Aorta (tissue), 5 donors: Measurements from ENCODE around the gene TECTA. TPM values are rescaled to one million over a fixed set of nuclear protein-coding genes. Genes with fewer than 3 reads are reported as not detected.
"Not testable (repeated sequence)": the region's sequence is repeated elsewhere in the genome, so short reads cannot be mapped to it uniquely, and the experiment has no call there.

ENCODE experiments used
- ATAC-seq: fragments of 200-7000 bp; cut with Tn5 transposase; one replicate; pipeline ENCODE4 v1.9.1; 2022; ENCODE audit warnings: moderate library complexity; ENCODE audit not compliant: low FRiP score
- DNase-seq, 2 donors: peaks; one replicate each; pipeline ENCODE4 v3.0.0-alpha.2; 2020
- H3K27ac ChIP-seq, 2 donors: one replicate each; pipeline ENCODE4 v1.5.1; 2013; ENCODE audit warnings: low read length in 2 of 2, mild to moderate bottlenecking in 2 of 2, moderate library complexity in 2 of 2, control low read depth in 1 of 2, inconsistent platforms in 1 of 2, low read depth in 1 of 2
- H3K27me3 ChIP-seq, 2 donors: one replicate each; pipeline ENCODE4 v1.6.1; 2013; ENCODE audit warnings: control low read depth in 1 of 2, low read length in 1 of 2, mild to moderate bottlenecking in 1 of 2, moderate library complexity in 1 of 2; ENCODE audit not compliant: insufficient read depth in 2 of 2, control insufficient read depth in 1 of 2
- H3K36me3 ChIP-seq, 2 donors: one replicate each; pipeline ENCODE4 v1.6.1; 2013; ENCODE audit warnings: control low read depth in 1 of 2, low read length in 1 of 2, mild to moderate bottlenecking in 1 of 2; ENCODE audit not compliant: insufficient read depth in 2 of 2, control insufficient read depth in 1 of 2
- H3K4me1 ChIP-seq, 2 donors: one replicate each; pipeline ENCODE4 v1.6.1; 2013; ENCODE audit warnings: low read length in 2 of 2, control low read depth in 1 of 2, mild to moderate bottlenecking in 1 of 2, moderate library complexity in 1 of 2; ENCODE audit not compliant: insufficient read depth in 2 of 2, control insufficient read depth in 1 of 2
- H3K4me3 ChIP-seq, 2 donors: one replicate each; pipeline ENCODE4 v1.5.1; 2013; ENCODE audit warnings: low read length in 2 of 2, control low read depth in 1 of 2, mild to moderate bottlenecking in 1 of 2
- H3K9me3 ChIP-seq: one replicate; pipeline ENCODE4 v1.6.1; 2013; ENCODE audit warnings: mild to moderate bottlenecking, low read length; ENCODE audit not compliant: control insufficient read depth
- WGBS, 2 donors: extraction: QIAGEN DNeasy Blood & Tissue Kit; methylation state at CpG; one replicate each; pipeline ENCODE4 v1.1.7; 2013; 5-methylcytosine and 5-hydroxymethylcytosine counted together
- intact Hi-C, 2 donors: fragments of 100-400 bp; cut with DNase I; formaldehyde crosslinking; loops; one replicate each; pipeline versions ENCODE4 v1.14.2 to v1.15.0; 2022
- polyA plus RNA-seq, 2 donors: library from polyadenylated mRNA; stranded (reverse); fragments of 200-250 nt; gene quantifications; one replicate each; pipeline ENCODE4 v1.2.3, GENCODE V29; 2013
- total RNA-seq, 2 donors: library from RNA; stranded (reverse); fragmentation: NEBNext Ultra II Directional; extraction: Animal tissue kit (Norgen Biotek cat#: 25700); gene quantifications; one replicate each; pipeline ENCODE4 v1.2.1, GENCODE V29; 2021
- donor health status: healthy with polysubstance abuse.
- donor health status: Bipolar disorder and iron deficiency.
- donor health status: DM: no; HTN: no; CAD: no.
- donor health status: DM: no; HTN: no; CAD: no.
- donor health status: DM: yes; HTN: yes; CAD: no.

TECTA gene
- total and polyA plus RNA-seq, 4 donors, result 0.63 to 0.95 (median 0.75) TPM; not detected in 1

DNA sequence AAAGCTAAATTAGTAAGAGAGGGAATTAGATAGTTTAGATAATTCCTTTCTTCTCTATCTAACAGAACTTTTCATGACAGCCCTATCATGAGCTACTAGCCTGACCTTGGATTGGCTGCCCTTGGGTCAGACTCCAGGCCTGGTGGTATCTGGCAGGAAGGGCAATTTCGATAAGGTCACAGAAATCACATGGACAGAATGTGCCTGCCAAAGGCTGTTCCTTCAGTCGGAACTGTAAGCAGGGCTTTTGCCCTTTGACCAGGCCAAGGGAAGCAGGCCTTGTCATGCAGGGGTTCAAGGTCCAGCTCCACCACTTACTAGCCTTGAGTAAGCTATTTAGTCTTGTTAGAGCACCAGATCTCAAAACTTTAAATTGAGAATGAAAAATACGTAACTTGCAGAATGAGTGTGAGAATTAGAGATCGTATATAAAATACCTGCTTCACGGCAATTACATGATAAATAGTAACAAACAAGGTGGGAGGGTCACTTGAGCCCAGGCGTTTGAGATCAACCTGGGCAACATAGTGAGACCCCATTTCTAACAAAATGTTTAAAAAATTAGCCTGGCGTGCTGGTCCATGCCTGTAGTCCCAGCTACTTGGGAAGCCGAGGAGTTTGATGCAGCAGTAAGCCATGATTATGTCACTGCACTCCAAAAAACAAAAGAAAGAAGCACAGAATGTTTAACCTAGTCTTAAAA, 130.7 kb downstream of the TECTA start:
- Histone ChIP-seq H3K4me1 (peaks cover 0 to 3% of the 10 kb centered on the region in 2 donors), H3K9me3 (peaks cover 2% of the 10 kb centered on the region), H3K27ac (no peak overlapping the region), H3K4me3 (no peak overlapping the region), H3K36me3 (no peaks in the 10 kb centered on the region), H3K27me3 (no peaks in the 10 kb centered on the region)
- intact Hi-C loops, result no loop called here
- no peak for ATAC-seq
- DNase-seq, result no peak
- WGBS, 2 donors, result 89 to 90% methylated on average over 8 of the region's 8 CpGs

DNA sequence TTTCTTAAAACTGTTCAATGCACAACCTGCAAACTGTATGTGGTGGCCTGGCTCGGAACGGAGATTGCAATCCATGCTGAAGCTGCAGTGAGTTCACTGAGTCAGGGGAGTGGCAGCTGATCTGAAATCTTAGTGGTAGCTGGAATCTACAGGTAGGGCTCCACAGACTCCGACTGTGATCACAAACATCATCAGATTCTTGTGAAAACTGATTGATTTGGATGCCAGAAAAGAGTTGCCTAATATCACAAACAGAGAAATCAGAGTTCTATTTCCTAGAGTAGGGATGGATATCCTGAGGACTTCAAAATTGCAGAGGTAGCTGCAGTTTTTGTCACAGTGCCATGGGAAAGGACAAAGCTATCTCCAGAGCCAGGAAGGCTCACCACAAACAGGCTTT, 134.0 kb downstream of the TECTA start:
- Histone ChIP-seq H3K27ac (no peak overlapping the region), H3K4me1 (peaks cover 0 to 3% of the 10 kb centered on the region in 2 donors), H3K9me3 (no peaks in the 10 kb centered on the region), H3K4me3 (no peak overlapping the region), H3K36me3 (no peaks in the 10 kb centered on the region), H3K27me3 (no peaks in the 10 kb centered on the region)
- 96 to 97% methylated on average over 3 of the region's 3 CpGs for WGBS, 2 donors
- ATAC-seq (no peak), DNase-seq (no peak)
- intact Hi-C loops, result no loop called here

DNA sequence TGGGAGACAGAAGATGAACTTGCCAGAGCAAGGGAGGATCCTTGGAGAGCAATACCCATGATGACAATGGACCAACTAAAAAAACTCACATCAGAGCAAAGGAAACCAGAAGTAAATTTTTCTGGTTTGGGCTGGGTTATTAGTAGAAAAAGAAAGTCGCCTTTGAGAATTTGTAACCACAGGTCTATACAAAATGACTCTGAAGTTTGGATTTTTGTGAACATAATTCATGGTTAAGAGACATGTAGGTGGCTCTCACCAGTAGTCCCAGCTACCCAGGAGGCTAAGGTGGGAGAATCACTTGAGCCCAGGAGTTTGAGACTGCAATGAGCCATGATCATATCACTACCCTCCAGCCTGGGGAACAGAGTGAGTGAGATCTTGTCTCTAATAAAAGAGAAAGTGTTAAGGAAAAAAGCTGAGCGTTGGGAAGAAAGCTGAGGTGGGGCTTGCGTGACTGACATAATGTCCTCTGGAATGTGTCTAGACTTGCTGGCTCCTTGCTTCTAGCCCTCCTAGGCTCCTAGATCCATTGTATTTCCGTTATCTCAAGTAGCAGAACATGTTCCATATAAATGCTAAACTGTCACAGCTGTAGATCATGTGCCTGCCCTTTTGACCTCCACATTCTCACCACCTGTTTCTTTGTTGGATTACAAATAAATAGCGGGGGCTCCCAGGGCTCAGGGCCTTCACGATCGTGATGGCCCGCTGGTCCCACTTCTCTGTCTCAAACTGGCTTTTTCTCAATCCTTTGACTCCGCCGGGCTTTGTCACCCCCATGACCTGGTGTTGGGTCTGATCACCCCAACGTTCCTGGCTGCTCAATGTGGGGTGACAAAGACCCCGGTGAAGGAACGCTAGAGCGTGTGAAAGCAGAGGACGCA, 135.3 kb downstream of the TECTA start:
- WGBS, 2 donors, result 58 to 61% methylated on average over 15 of the region's 15 CpGs
- H3K4me1 ChIP-seq, result peaks cover 0 to 3% of the 10 kb centered on the region in 2 donors
- no peaks in the 10 kb centered on the region for H3K36me3 ChIP-seq
- H3K9me3 ChIP-seq, result no peaks in the 10 kb centered on the region
- no peaks in the 10 kb centered on the region for H3K27me3 ChIP-seq
- intact Hi-C loops, result no loop called here
- H3K4me3 ChIP-seq, result no peak overlapping the region
- DNase-seq (no peak), ATAC-seq (no peak)
- no peak overlapping the region for H3K27ac ChIP-seq

DNA sequence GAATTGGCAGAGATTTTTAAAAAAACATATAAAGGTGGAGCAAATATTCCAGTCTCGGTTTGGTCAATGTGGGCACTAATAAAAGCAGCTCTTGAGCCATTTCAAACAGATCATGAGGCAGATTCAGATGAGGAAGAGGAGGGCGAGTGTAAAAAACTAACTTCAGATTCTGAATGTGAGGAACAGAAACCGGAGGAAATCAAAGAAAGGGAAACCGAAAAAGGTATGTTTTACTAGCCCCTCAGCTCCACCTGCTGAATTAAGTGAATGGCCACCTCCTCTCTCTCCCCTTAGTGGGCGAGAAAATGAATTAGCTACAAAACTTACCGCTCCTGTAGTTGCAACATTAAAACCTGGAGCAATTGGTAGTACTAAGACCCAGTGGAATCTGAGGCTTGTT, 136.2 kb downstream of the TECTA start:
- H3K4me1 ChIP-seq, DNase-seq, H3K9me3 ChIP-seq, H3K27me3 ChIP-seq, H3K27ac ChIP-seq, H3K4me3 ChIP-seq, ATAC-seq, intact Hi-C loops, H3K36me3 ChIP-seq: not testable (repeated sequence)
- 70 to 75% methylated on average over 6 of the region's 6 CpGs for WGBS, 2 donors

DNA sequence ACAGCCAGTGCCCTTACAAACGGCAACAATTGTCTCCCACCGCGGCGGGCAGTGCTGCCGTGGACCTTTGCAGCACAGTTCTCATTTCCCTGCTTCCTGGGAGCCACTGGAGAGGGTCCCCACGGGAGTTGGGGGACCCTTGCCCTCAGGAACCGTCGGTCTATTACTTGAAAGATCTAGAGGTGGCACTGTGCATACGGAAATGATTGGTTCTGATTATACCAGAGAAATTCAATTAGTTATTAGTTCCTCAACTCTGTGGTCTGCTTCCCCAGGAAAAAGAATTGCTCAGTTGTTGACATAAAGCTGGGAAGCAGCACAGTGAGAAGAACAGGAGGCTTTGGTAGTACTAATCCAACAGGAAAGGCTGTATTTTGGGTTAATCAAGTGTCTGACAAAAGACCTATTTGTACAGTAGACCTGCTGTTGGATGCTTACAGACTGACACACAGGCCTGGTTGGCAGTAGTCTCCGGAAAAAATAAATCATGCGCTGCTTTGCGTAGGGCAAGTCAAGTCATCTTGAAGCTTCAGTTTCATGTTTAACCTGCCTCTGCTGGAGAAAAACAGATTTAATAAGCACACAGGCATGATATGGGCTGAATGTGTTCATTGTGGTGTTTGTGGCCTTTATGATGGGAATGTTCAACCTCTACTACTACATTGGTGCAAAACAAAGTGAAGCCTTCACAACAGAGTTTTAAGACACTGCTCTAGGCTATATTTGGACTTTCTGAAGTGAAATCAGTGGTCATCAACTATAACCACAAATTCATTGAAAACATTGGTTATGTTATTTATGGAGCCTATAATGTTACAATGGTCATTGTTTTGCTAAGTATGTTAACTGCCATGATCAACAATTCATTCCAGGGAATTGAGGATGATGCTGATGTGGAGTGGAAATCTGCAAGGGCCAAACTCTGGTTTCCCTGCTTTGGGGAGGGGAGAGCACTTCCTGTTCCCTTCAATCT, 136.9 kb downstream of the TECTA start:
- WGBS, 2 donors, result 68% methylated on average over 12 of the region's 12 CpGs
- no peak overlapping the region for H3K4me3 ChIP-seq
- intact Hi-C loops, result no loop called here
- H3K9me3 ChIP-seq, result no peaks in the 10 kb centered on the region
- H3K27me3 ChIP-seq, result no peaks in the 10 kb centered on the region
- H3K27ac ChIP-seq, result no peak overlapping the region
- DNase-seq (no peak), ATAC-seq (no peak)
- no peaks in the 10 kb centered on the region for H3K36me3 ChIP-seq
- peaks cover 0 to 3% of the 10 kb centered on the region in 2 donors for H3K4me1 ChIP-seq

GRCh38 chr11:121238956-121239355, 137.9 kb downstream of the TECTA start:
- intact Hi-C loops, result no loop called here
- DNase-seq (no peak), ATAC-seq (no peak)
- Histone ChIP-seq H3K9me3 (no peaks in the 10 kb centered on the region), H3K27me3 (no peaks in the 10 kb centered on the region), H3K4me3 (no peak overlapping the region), H3K36me3 (no peaks in the 10 kb centered on the region), H3K4me1 (peaks cover 0 to 3% of the 10 kb centered on the region in 2 donors), H3K27ac (no peak overlapping the region)

DNA sequence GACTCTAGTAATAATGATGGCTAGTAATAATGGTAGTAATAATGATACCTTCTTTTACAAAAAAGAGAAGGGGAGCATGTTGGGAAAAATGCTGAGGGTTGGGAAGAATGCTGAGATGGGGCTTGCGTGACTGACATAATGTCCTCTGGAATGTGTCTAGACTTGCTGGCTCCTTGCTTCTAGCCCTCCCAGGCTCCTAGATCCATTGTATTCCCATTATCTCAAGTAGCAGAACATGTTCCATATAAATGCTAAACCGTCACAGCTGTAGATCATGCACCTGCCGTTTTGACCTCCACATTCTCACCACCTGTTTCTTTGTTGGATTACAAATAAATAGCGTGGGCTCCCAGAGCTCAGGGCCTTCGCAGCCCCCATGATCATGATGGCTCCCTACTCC, 139.0 kb downstream of the TECTA start:
- H3K36me3 ChIP-seq, H3K27ac ChIP-seq, ATAC-seq, H3K27me3 ChIP-seq, H3K9me3 ChIP-seq, DNase-seq, H3K4me3 ChIP-seq, intact Hi-C loops, H3K4me1 ChIP-seq: not testable (repeated sequence)
- 76 to 86% methylated on average over 5 of the region's 5 CpGs for WGBS, 2 donors

- H3K27ac ChIP-seq, result no peak overlapping the region
- no peak for DNase-seq
- no peaks in the 10 kb centered on the region for H3K9me3 ChIP-seq
- peaks cover 0 to 3% of the 10 kb centered on the region in 2 donors for H3K4me1 ChIP-seq
- H3K4me3 ChIP-seq, result no peak overlapping the region
- H3K27me3 ChIP-seq, result no peaks in the 10 kb centered on the region
- intact Hi-C loops, result no loop called here
- ATAC-seq, result no peak
- 77 to 79% methylated on average over 9 of the region's 9 CpGs for WGBS, 2 donors
- no peaks in the 10 kb centered on the region for H3K36me3 ChIP-seq
Observed at GRCh38 chr11:121240650-121241303, 139.7 kb downstream of the TECTA start.
